ENCODE results near the gene ZNF28. TPM values are rescaled to one million over a fixed set of nuclear protein-coding genes. Genes with fewer than 3 reads are reported as not detected.
"Not testable (repeated sequence)": the region's sequence is repeated elsewhere in the genome, so short reads cannot be mapped to it uniquely, and the experiment has no call there.

The ZNF28 gene
- total RNA-seq, 3 donors from 2014 or later, result 16.9 to 20.1 (median 17.3) TPM

GRCh38 chr19:52786078-52786463 lies 35.4 kb downstream of the ZNF28 start:
- ATAC-seq (peak; percentile 73), DNase-seq (peak; percentile 28 to 61 (median 55))
- intact Hi-C loops (cut with DNase I, micrococcal nuclease), result no loop called here
- Histone ChIP-seq H3K9me3 (peaks cover 21% of the 10 kb centered on the region), H3K4me1 (ENCODE audit: low read depth) (peaks cover 2% of the 10 kb centered on the region), H3K4me3 (peak overlapping the region; percentile 42), H3K36me3 (ENCODE audit: low read depth) (no peaks in the 10 kb centered on the region)
- no peak for TF ChIP-seq CTCF (IDR thresholded peaks at IDR 0.05)

- Histone ChIP-seq H3K4me3 (no peak overlapping the region), H3K4me1 (ENCODE audit: low read depth) (peaks cover 2% of the 10 kb centered on the region), H3K9me3 (peaks cover 18% of the 10 kb centered on the region), H3K36me3 (ENCODE audit: low read depth) (no peaks in the 10 kb centered on the region)
- no peak for ATAC-seq
- no peak for TF ChIP-seq CTCF (IDR thresholded peaks at IDR 0.05)
- intact Hi-C loops (cut with DNase I, micrococcal nuclease), result no loop called here
- no peak for DNase-seq
Observed at GRCh38 chr19:52785506-52785905, 35.9 kb downstream of the ZNF28 start.

- H3K4me1 ChIP-seq (ENCODE audit: low read depth); DNase-seq; H3K4me3 ChIP-seq; ATAC-seq; intact Hi-C loops (cut with DNase I, micrococcal nuclease); H3K36me3 ChIP-seq (ENCODE audit: low read depth): not testable (repeated sequence)
- peaks cover 21% of the 10 kb centered on the region for H3K9me3 ChIP-seq
Observed at GRCh38 chr19:52782864-52783263, 38.6 kb downstream of the ZNF28 start.

- DNase-seq, result no peak
- peaks cover 7% of the 10 kb centered on the region for H3K36me3 ChIP-seq (ENCODE audit: low read depth)
- no peak for TF ChIP-seq CTCF (IDR thresholded peaks at IDR 0.05)
- intact Hi-C loops (cut with DNase I, micrococcal nuclease), result no loop called here
- no peak for ATAC-seq
- H3K4me3 ChIP-seq, result no peak overlapping the region
- H3K4me1 ChIP-seq (ENCODE audit: low read depth), result no peaks in the 10 kb centered on the region
- H3K9me3 ChIP-seq, result peaks cover 35% of the 10 kb centered on the region
Observed at GRCh38 chr19:52778811-52779210, 42.6 kb downstream of the ZNF28 start.

- H3K36me3 ChIP-seq (ENCODE audit: low read depth); DNase-seq; ATAC-seq; intact Hi-C loops (cut with DNase I, micrococcal nuclease); H3K4me3 ChIP-seq; H3K4me1 ChIP-seq (ENCODE audit: low read depth): not testable (repeated sequence)
- H3K9me3 ChIP-seq, result peaks cover 16% of the 10 kb centered on the region
Observed at GRCh38 chr19:52756447-52756846, 65.0 kb downstream of the ZNF28 start.

- no peaks in the 10 kb centered on the region for H3K36me3 ChIP-seq (ENCODE audit: low read depth)
- no peaks in the 10 kb centered on the region for H3K9me3 ChIP-seq
- ATAC-seq (no peak), DNase-seq (no peak)
- no peak for TF ChIP-seq CTCF (IDR thresholded peaks at IDR 0.05)
- H3K4me1 ChIP-seq (ENCODE audit: low read depth), result no peaks in the 10 kb centered on the region
- no peak overlapping the region for H3K4me3 ChIP-seq
- intact Hi-C loops (cut with DNase I, micrococcal nuclease), result no loop called here
Observed at GRCh38 chr19:52749780-52750179, 71.7 kb downstream of the ZNF28 start.

- no peak for TF ChIP-seq CTCF (IDR thresholded peaks at IDR 0.05)
- no peak overlapping the region for H3K4me3 ChIP-seq
- DNase-seq, result peak in 1 of 3 donors; percentile 13
- intact Hi-C loops (cut with DNase I, micrococcal nuclease), result no loop called here
- no peaks in the 10 kb centered on the region for H3K9me3 ChIP-seq
- ATAC-seq, result no peak
- H3K4me1 ChIP-seq (ENCODE audit: low read depth), result no peaks in the 10 kb centered on the region
- H3K36me3 ChIP-seq (ENCODE audit: low read depth), result no peaks in the 10 kb centered on the region
Observed at GRCh38 chr19:52748336-52748950, 73.0 kb downstream of the ZNF28 start.

Data from mucosa of descending colon (tissue), 3 donors.